ENCODE data around the gene CAB39.

CAB39 gene

DNA sequence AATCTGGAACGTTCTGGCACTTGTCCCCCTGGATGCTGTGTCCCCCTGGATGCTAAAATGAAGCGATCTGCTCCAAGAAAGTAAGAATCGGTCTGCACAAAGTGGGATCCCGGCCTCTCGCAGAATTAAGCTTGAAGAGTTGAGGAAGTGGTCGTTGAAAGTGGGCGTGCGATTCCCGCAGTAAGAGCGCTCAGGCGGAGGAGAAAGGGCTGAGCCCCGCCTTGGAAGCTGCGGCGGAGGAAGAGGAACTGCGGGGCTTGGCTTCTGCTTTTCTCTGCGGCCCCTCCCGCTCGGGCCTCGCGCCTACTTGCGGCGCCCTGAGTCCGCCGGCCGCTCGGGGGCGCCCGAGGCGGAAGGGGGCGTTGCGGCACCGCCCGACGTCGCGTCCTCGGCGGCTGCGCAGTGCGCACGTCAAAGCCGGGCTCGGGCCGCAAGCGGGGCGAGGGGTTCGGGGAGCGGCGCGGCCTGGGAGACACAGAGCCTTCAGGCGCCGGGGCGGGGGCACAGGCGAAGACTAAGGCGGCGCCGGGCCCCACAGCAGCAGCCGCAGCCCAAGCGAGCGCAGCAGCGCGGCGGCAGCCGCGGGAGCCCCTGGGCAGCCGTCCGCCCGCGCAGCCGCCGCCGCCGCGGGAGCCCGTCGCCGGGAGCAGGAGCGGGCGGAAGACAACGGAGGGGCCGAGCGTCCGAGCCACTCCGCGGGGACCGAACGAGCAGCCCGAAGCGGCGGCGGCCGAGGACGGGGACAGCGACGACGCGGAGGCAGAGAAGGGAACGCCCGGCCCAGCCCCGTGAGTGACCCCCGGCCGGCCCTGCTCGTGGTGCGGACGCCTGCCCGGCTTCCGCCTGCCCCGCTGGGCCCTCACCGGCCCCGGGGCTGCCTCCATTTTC, at the start of gene CAB39:
Gene CAB39 (plus strand): TSS at position 400 of the 888 bp plus-strand sequence. CDS start 47,160 bp downstream, outside the sequence.
- DNase-seq, result peak; percentile 92

DNA sequence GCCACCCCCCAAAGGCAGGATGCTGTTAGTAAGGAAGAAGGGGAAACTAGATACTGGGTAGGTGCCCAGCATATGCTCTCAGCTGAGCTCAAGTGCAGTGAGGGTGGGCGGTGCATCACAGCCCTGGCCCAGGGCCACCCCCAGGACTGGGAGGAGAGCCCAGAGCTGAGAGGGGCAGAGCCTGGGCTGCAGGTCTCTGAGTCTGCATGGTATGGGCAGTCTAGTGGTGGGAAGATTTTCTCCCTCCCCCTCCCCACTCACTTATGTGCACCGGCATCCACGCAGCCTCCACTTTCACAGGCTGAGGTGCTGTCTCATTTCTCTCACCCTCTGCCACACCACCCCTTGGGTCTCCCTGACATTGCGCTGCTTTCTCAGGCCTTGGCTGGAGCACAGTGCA, 48.5 kb upstream of the CAB39 start:
- no peak for DNase-seq

DNA sequence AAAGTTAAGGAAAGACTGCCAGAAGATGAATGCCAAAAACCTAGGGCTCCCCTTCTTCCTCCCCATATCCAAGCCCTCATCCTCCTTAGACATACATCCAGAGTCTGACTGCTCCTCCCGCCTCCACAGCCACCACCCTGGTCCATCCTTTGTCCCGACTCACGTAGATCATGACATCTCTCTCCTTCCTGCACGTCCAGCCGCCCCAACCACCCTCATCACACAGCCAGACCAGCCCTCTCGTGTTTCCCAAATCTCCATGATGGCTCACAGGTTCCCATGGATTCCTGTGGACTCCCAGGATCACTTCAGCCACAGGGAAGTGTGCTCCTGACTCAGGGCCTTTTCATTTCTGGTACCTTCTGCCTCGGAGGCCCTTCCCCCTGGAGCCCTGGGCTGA, 47.8 kb upstream of the CAB39 start:
- DNase-seq, result no peak

- no peak for DNase-seq
These were observed 47.4 kb upstream of the CAB39 start for GRCh38 chr2:230665263-230665691.

- no peak for DNase-seq
These were observed 46.2 kb upstream of the CAB39 start for GRCh38 chr2:230666446-230666845.

GRCh38 chr2:230666885-230667712, 45.5 kb upstream of the CAB39 start:
- no peak for DNase-seq

DNA sequence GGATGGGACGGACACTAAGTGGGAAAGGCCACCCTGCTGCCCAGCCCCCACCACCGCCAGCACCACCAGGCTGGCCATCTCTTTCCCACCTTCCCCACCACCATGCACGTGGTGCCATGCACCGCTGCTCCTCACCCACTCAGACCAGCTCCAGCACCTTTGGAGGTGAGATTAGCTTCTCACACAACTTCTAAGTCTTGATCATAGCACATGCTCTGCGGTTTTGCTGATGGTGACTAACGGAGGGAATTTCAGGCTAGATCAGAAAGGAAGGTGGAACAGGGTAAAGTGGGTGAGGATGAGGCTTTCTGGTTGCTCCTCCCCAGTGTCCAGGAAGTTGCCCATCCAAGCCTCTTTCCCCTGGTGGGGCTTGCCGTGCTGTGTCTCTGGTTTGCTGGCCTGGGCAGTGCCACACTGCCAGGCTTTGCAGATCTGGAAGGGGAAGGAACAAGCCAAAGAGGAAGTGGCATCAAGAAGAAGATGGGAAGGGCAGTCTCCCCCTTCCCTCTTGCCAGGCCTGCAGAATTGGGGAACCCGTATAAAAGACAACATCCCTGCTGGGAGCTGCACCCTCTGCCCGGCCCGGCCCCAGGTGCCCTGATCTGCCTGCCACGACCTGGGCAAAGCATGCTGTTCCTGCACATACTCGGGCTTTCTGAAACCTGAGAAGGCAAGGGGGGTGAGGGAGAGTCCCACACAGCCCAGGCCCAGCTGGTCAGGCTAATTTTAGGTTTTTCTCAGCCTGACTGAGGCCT, 44.3 kb upstream of the CAB39 start:
- DNase-seq, result no peak

DNA sequence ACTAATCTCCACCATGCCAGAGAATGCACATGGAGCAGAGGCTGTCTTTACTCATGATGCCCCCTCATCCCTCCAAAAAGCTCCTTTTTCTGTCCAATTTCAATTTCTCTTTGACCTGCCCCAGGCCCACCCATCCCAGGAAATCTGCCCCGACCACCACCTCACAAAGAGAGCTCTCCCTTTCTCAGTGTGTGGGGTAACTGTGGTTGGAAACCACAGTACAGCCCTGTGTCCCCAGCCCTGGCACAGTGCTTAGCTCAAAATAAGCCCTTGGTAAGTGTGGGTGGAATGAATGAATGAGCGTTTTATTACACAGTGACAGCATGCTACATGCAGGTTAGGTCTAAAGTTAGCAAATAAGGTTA, 43.7 kb upstream of the CAB39 start:
- no peak for DNase-seq

DNA sequence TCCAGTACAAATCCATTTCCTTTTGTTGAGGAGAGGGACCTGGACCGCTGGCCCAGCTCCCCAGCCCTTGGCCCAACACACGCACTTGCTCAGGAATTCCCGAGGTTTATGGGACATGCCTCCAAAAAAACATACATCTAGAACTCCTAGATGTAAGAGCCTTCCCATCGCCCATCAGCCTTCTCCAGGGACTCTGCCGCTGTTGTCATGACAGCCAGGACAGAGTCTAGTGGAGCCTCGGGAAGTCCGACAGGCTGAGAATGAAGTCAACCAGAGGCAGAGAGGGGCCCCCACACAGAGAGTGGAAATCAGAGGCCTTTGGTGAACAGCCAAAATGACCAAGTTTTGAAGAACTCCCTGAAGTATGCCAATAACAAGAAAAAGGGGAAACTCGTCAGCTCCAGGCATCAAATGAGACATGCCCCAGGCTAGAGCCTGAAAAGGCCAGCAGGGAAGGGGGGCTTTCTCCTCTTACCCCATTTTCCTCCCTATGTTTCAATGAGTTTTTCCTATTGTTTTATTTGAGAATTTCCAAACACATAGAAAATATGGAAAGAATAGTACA, 43.2 kb upstream of the CAB39 start:
- no peak for DNase-seq

GRCh38 chr2:230671117-230671516, 41.5 kb upstream of the CAB39 start:
- DNase-seq, result no peak

DNA sequence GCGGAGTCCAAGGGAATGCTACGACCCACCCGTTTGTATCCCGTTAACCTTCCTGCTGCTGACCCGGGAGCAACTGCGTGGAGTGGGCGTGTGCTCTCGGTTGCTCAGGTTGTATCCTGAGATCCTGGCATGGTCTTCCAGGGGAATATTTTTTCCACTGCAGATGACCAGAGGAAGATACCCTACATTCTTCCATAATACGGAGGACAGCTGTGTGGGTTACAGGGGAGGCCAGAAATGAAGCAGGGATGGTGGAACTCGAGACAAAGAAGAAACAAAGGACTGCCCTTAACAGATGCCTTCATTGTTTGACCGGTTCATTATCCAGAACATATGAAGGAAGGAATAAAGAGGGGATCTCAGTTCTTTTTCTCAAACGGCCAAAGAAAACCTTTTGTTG, 39.8 kb upstream of the CAB39 start:
- no peak for DNase-seq

GRCh38 chr2:230674401-230674800, 38.2 kb upstream of the CAB39 start:
- DNase-seq, result no peak

DNA sequence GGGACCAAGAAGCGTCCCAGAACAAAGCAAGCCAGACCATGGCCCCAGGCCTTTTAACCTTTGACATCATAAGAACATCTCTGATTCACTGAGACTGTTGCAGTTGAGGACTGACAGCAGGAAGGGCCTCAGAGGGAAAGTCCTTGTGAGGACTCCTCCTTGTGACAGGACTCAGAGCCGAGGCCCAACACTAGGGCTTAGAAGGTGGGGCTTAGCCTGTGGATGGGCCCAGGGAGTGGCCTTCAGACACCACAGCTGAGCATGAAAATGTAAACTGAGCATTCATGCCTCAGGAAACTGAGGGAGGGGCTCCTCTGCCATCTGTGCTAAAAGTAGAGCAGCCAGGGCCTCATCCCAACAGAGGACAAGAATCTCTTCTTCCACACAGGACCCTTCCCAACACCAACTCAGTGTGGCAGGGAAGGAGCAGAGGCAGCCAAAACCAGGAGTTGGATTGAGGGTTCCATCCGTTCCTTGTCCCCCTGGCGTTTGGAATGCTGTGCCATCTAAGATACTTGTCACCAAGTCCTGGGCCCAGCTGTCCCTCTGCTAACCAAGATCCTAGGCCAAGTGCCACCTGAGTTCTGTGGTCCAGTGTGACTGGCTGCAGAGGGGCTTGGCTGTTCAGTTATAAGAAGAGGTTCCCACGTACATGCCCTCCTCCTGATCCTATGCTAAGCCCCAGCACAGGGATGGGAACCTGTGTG, 37.5 kb upstream of the CAB39 start:
- DNase-seq, result no peak

DNA sequence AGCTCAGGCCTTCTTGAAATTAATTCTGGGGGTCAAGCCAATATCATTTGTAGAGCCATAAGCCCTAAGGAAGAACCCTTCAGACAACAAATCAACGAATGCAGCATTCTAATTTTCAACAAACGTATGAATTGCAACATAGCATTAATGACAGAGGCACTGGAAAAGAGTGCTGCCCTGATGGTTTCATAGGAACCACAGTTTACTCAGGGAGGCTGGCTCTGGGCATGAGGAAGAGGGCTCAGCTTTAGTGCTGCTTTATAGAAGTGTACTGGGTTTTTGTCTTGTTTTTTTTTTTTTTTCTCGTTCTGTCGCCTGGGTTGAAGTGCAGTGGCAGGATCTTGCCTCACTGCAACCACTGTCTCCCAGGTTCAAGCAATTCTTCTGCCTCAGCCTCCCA, 36.1 kb upstream of the CAB39 start:
- no peak for DNase-seq

DNA sequence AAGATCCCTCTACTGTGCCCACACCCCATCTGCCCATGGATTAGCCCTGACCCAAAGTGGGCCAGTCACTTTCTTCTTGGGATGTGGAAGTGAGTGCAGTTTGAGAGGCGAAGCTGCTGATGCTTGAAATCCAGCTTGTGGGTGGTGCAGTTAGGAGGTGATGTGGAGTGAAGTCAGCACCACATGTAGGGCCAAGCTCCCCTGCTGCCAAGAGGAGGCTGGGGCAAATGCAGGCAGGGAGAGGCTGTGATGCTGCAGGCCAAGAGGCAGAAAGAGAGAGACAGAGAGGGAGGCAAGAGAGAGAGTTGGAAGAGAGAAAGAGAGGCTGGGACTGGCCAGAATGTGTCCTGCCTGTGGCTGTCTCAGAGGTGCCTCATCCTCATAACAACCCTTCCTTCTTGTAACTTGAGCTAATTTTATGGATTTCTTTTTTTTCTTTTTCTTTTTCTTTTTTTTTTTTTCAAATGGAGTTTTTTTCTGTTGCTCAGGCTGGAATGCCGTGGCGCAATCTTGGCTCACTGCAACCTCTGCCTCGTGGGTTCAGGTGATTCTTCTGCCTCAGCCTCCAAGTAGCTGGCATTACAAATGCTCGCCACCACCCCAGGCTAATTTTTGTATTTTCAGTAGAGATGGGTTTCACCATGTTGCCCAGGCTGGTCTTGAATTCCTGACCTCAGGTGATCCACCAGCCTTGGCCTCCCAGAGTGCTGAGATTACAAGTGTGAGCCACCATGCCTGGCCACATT, 35.3 kb upstream of the CAB39 start:
- no peak for DNase-seq

DNA sequence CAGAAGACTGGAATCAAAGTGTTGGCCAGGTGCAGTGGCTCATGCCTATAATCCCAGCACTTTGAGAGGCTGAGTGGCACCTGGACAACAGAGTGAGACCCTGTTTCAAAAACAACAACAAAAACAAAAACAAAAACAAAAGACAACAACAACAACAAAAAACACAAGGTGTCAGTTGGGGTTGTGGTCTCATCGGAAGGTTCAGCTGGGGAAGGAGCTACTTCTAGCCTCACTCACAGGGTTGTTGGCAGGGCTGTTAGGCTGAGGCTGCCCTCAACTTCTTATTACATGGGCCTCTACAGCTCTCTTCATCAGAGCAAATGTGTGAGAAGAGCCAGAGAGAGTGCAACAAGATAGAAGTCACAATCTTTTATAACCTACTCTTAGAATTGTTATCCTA, 34.6 kb upstream of the CAB39 start:
- DNase-seq, result no peak

DNA sequence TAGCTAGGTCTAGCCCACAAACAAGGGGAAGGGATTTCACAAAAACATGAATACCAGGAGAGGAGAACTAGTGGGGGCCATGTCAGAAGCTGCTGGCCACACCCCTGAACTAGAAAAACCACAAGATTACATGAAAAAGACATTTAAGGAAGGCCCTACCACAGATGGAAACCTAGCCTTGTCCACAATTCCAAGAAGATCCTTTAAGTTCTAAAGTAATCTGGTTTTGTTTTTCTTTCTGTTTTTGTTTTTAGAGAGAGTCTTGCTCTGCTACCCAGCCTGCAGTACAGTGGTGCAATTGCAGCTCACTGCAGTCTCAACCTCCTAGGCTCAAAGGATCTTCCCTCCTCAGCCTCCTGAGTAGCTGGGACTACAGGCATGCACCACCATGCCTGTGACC, 34.2 kb upstream of the CAB39 start:
- DNase-seq, result no peak

- no peak for DNase-seq
These were observed 32.0 kb upstream of the CAB39 start for GRCh38 chr2:230680463-230681170.

- no peak for DNase-seq
These were observed 31.5 kb upstream of the CAB39 start for GRCh38 chr2:230681171-230681545.

DNA sequence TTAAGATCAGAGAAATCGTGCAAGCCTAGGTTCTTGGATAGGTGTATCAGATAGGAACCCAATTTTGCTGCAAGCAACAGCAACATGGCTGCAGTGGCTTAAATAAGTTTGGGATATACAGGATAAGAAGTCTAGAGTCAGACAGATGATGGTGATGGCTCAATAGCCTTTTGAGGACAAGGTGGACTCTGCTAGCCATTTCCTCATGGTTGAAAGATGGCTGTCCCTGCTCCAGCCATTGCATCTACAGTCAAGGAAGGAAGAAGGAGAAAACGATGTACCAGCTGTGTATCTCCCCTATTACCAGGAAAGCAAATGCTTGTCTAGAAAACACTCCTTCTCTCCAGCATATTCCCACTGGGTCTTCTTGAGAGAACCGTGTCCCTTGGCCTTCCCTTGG, 30.1 kb upstream of the CAB39 start:
- no peak for DNase-seq
